CD14-positive monocyte (primary cell): ENCODE measurements around the gene CAPN13. TPM values are rescaled to one million over a fixed set of nuclear protein-coding genes. Genes with fewer than 3 reads are reported as not detected.

Experiments used
- DNase-seq, 3 donors: peaks; one replicate each; pipeline ENCODE4 v3.0.0-alpha.2; 2011 to 2022
- H2AFZ ChIP-seq: 2 replicates; pipeline ENCODE4 v1.6.0; 2012; ENCODE audit warnings: mild to moderate bottlenecking, low read depth, low read length, inconsistent platforms; ENCODE audit not compliant: insufficient read depth, poor library complexity, severe bottlenecking
- H3K27ac ChIP-seq, 2 donors: 1 replicate in 1 of 2; 2 replicates in 1 of 2; pipeline ENCODE4 v1.5.1; 2012 to 2013; ENCODE audit warnings: low read length in 2 of 2, control low read depth in 1 of 2, inconsistent platforms in 1 of 2, low read depth in 1 of 2, mild to moderate bottlenecking in 1 of 2
- H3K27me3 ChIP-seq, 2 donors: one replicate each; pipeline versions ENCODE4 v1.6.0 to v1.6.1; 2011 to 2013; ENCODE audit warnings: low read length in 2 of 2; ENCODE audit not compliant: control insufficient read depth in 2 of 2, insufficient read depth in 2 of 2
- H3K36me3 ChIP-seq, 2 donors: replicated peaks in 1 of 2; 1 replicate in 1 of 2; 2 replicates in 1 of 2; pipeline versions ENCODE4 v1.5.1 to v1.6.1; 2012 to 2013; ENCODE audit warnings: low read length in 2 of 2, control low read depth in 1 of 2, inconsistent platforms in 1 of 2, mild to moderate bottlenecking in 1 of 2; ENCODE audit not compliant: insufficient read depth in 2 of 2, control insufficient read depth in 1 of 2
- H3K4me1 ChIP-seq, 2 donors: 1 replicate in 1 of 2; 2 replicates in 1 of 2; pipeline versions ENCODE4 v1.5.1 to v1.6.1; 2012 to 2013; ENCODE audit warnings: low read length in 2 of 2, control low read depth in 1 of 2, inconsistent platforms in 1 of 2, mild to moderate bottlenecking in 1 of 2, moderate library complexity in 1 of 2; ENCODE audit not compliant: insufficient read depth in 2 of 2, control insufficient read depth in 1 of 2
- H3K4me2 ChIP-seq: replicated peaks from 2 replicates; pipeline ENCODE3; 2012; ENCODE audit warnings: low read length, moderate library complexity, mild to moderate bottlenecking; ENCODE audit not compliant: poor library complexity, severe bottlenecking; ENCODE audit errors: extremely low read depth
- H3K4me3 ChIP-seq, 3 experiments: fragments of 200-600 bp in 1 of 3; sonication (generic) in 1 of 3; replicated peaks in 1 of 3; 1 replicate in 2 of 3; 2 replicates in 1 of 3; pipeline ENCODE4 v1.5.1; 2011 to 2013; ENCODE audit warnings: low read length in 3 of 3, mild to moderate bottlenecking in 3 of 3, control low read depth in 2 of 3, low read depth in 2 of 3, inconsistent platforms in 1 of 3, moderate library complexity in 1 of 3
- H3K79me2 ChIP-seq: 2 replicates; pipeline ENCODE4 v1.6.0; 2012; ENCODE audit warnings: mild to moderate bottlenecking, control low read depth, inconsistent platforms, low read length, moderate library complexity; ENCODE audit not compliant: insufficient read depth
- H3K9ac ChIP-seq: 2 replicates; pipeline ENCODE4 v1.6.0; 2017; ENCODE audit warnings: low read length, mild to moderate bottlenecking; ENCODE audit not compliant: insufficient read depth, poor library complexity, severe bottlenecking
- H3K9me3 ChIP-seq, 2 donors: replicated peaks in 1 of 2; 1 replicate in 1 of 2; 2 replicates in 1 of 2; pipeline versions ENCODE4 v1.5.1 to v1.6.1; 2012 to 2013; ENCODE audit warnings: low read length in 2 of 2, control low read depth in 1 of 2; ENCODE audit not compliant: control insufficient read depth in 1 of 2, insufficient read depth in 1 of 2
- H4K20me1 ChIP-seq: 2 replicates; pipeline ENCODE4 v1.6.0; 2012; ENCODE audit warnings: mild to moderate bottlenecking, low read length, control low read depth, moderate library complexity; ENCODE audit not compliant: insufficient read depth
- H3K27ac Mint-ChIP-seq, 7 donors: one replicate each; pipeline ENCODE4 v1.8.0; 2020; ENCODE audit warnings: mild to moderate bottlenecking in 7 of 7, mixed read lengths in 7 of 7, moderate library complexity in 6 of 7, inconsistent platforms in 2 of 7
- H3K27me3 Mint-ChIP-seq, 3 donors: one replicate each; pipeline ENCODE4 v1.8.0; 2021 to 2022; ENCODE audit warnings: low read depth in 3 of 3, mild to moderate bottlenecking in 3 of 3, mixed read lengths in 3 of 3, moderate library complexity in 3 of 3, inconsistent platforms in 1 of 3
- H3K36me3 Mint-ChIP-seq, 2 donors: one replicate each; pipeline ENCODE4 v1.8.0; 2020; ENCODE audit warnings: mixed read lengths in 2 of 2, inconsistent platforms in 1 of 2, mild to moderate bottlenecking in 1 of 2
- H3K4me1 Mint-ChIP-seq: one replicate; pipeline ENCODE4 v1.8.0; 2020; ENCODE audit warnings: mild to moderate bottlenecking, mixed read lengths
- H3K4me3 Mint-ChIP-seq, 2 donors: one replicate each; pipeline ENCODE4 v1.8.0; 2020; ENCODE audit warnings: mild to moderate bottlenecking in 2 of 2, mixed read lengths in 2 of 2, moderate library complexity in 1 of 2
- H3K9me3 Mint-ChIP-seq, 7 donors: one replicate each; pipeline ENCODE4 v1.8.0; 2020 to 2022; ENCODE audit warnings: mixed read lengths in 7 of 7, mild to moderate bottlenecking in 6 of 7, moderate library complexity in 6 of 7, inconsistent platforms in 2 of 7
- CTCF ChIP-seq: fragments of 200-600 bp; IDR thresholded peaks from one replicate; pipeline ENCODE4 v1.8.0; 2022; ENCODE audit warnings: antibody characterized with exemption, mild to moderate bottlenecking
- WGBS: methylation state at CpG from one replicate; pipeline ENCODE4 v1.1.5; 2013; ENCODE audit warnings: missing lambda C conversion rate; ENCODE audit not compliant: insufficient coverage; 5-methylcytosine and 5-hydroxymethylcytosine counted together
- intact Hi-C, 2 donors: fragments of 100-400 bp; cut with micrococcal nuclease; formaldehyde crosslinking; loops; one replicate each; pipeline versions ENCODE4 v1.15.0 to v1.15.1; 2023
- polyA plus RNA-seq, 3 donors: library from polyadenylated mRNA; depleted of rRNA in 1 of 3; unstranded in 2 of 3; stranded (reverse) in 1 of 3; fragments of 300-500 nt in 2 of 3; fragments of >200 nt in 1 of 3; fragmentation: Illumina TruSeq in 2 of 3; gene quantifications; 1 replicate in 2 of 3; 2 replicates in 1 of 3; pipeline ENCODE4 v1.2.3, GENCODE V29; 2012 to 2021

CAPN13 gene
- polyA plus RNA-seq, 3 donors: not detected

DNA sequence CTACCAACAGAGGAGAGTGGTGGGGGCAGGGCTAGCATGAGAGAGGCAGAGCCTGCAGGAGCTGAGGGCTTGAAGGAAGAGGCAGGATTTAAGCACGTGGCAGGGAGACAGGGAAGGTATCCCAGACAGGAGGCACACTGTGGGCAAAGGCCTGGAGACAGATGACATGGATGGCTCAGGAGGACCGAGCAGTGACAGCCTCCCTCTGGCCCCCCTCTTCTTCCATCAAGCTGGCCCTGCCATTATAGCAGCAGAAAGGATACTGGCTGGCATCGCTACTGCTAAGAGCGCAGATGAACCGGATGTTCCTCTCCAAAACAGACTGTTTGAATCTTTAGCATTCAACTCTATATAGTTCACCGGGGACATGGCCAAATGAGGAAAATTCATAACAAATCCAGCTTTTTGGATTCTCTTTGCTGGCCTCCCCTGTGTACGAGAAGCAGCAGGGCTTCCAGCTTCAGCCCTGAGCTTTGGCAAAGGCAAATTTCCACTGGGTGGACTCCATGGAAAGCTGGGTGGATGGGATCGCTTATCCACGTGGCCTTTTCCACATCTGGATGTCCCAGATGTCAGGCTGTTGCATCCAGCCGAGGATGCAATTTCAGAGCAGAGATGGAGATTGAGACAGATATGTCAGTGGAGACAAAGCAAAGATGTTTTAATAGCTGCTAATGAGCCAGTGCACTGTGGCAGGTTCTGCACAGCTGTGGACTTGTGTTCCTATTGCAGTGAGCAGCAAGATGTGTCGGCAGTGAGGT is 36.2 kb downstream of the CAPN13 start:
- no peak overlapping the region for H3K4me3 ChIP-seq
- no peak overlapping the region for H3K27ac Mint-ChIP-seq
- no peaks in the 10 kb centered on the region for H3K4me1 ChIP-seq
- peaks cover 0 to 4% (median 4%) of the 10 kb centered on the region in 3 donors for H3K27me3 Mint-ChIP-seq
- DNase-seq: no peak
- no peak overlapping the region for H3K4me2 ChIP-seq
- no peak overlapping the region for H3K4me3 Mint-ChIP-seq
- H3K9me3 Mint-ChIP-seq: no peaks in the 10 kb centered on the region
- peaks cover 5% of the 10 kb centered on the region for H3K4me1 Mint-ChIP-seq
- H3K36me3 ChIP-seq: no peaks in the 10 kb centered on the region
- intact Hi-C loops: no loop called here
- TF ChIP-seq CTCF: no peak
- no peaks in the 10 kb centered on the region for H3K36me3 Mint-ChIP-seq
- H4K20me1 ChIP-seq: no peaks in the 10 kb centered on the region
- no peak overlapping the region for H3K27ac ChIP-seq
- WGBS: 92% methylated on average over 11 of the region's 11 CpGs
- H3K27me3 ChIP-seq: no peaks in the 10 kb centered on the region
- H2AFZ ChIP-seq: no peak overlapping the region
- H3K9me3 ChIP-seq: no peaks in the 10 kb centered on the region
- no peak overlapping the region for H3K9ac ChIP-seq
- no peaks in the 10 kb centered on the region for H3K79me2 ChIP-seq

DNA sequence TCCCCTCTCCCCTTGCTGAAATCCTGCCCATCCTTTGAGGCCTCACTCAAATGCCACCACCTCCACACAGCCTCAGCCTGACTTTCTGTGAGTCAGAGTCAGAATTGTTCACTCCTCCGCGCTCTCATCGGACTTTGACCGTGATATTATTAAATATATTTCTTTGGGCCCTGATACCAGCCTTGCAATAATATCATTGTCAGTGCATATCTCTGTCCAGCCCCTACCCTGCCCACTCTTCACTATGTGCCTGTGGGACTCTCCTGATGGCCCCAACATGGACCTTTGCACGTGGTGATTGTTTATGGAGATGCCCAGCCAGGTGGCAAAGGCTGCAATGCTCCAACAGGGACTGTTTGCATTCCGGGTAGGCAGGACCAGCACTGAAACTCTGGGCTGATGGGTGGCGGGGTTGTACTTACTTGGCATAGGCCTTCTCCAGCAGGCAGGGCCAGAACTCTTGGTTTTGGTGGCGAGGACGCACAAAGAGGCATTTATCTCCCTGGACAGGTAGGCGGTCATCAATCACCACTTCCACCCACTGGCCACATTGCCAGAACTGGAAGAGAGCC is 37.3 kb downstream of the CAPN13 start:
- Mint-ChIP-seq H3K4me3 (no peak overlapping the region), H3K36me3 (no peaks in the 10 kb centered on the region), H3K4me1 (no peaks in the 10 kb centered on the region), H3K27me3 (peaks cover 2 to 5% (median 4%) of the 10 kb centered on the region in 3 donors), H3K27ac (no peak overlapping the region), H3K9me3 (peaks cover 0 to 1% (median 0%) of the 10 kb centered on the region in 7 donors)
- Histone ChIP-seq H3K27ac (no peak overlapping the region), H3K4me2 (no peak overlapping the region), H3K9ac (no peak overlapping the region), H3K36me3 (no peaks in the 10 kb centered on the region), H3K27me3 (no peaks in the 10 kb centered on the region), H3K9me3 (no peaks in the 10 kb centered on the region), H3K4me1 (no peaks in the 10 kb centered on the region), H4K20me1 (no peaks in the 10 kb centered on the region), H3K79me2 (no peaks in the 10 kb centered on the region), H2AFZ (no peak overlapping the region), H3K4me3 (no peak overlapping the region)
- intact Hi-C loops: no loop called here
- WGBS: 77% methylated on average over 10 of the region's 10 CpGs
- TF ChIP-seq CTCF: no peak
- DNase-seq: no peak
